ENCODE results near the gene CRHR1. TPM values are rescaled to one million over a fixed set of nuclear protein-coding genes. Genes with fewer than 3 reads are reported as not detected.

Gene CRHR1
- total and polyA plus RNA-seq, 7 donors: 0.33 TPM; not detected in 6

GRCh38 chr17:45818041-45818440 lies 33.9 kb downstream of the CRHR1 start:
- 53 to 66% methylated on average over 6 of the region's 6 CpGs for WGBS, 2 donors
- H3K36me3 ChIP-seq: no peaks in the 10 kb centered on the region
- TF ChIP-seq POLR2A (IDR thresholded peaks at IDR 0.05): no peak
- TF ChIP-seq EP300 (IDR thresholded peaks at IDR 0.05): no peak
- TF ChIP-seq POLR2AphosphoS5 (IDR thresholded peaks at IDR 0.05): no peak
- no peak for TF ChIP-seq CTCF (IDR thresholded peaks at IDR 0.05)
- no peak overlapping the region for H3K27ac ChIP-seq
- no peaks in the 10 kb centered on the region for H3K9me3 ChIP-seq
- peaks cover 0 to 8% (median 0%) of the 10 kb centered on the region in 3 donors for H3K27me3 ChIP-seq
- intact Hi-C loops (cut with DNase I): no loop called here
- no peak for DNase-seq
- no peak overlapping the region for H3K4me3 ChIP-seq
- H3K4me1 ChIP-seq: no peaks in the 10 kb centered on the region

DNA sequence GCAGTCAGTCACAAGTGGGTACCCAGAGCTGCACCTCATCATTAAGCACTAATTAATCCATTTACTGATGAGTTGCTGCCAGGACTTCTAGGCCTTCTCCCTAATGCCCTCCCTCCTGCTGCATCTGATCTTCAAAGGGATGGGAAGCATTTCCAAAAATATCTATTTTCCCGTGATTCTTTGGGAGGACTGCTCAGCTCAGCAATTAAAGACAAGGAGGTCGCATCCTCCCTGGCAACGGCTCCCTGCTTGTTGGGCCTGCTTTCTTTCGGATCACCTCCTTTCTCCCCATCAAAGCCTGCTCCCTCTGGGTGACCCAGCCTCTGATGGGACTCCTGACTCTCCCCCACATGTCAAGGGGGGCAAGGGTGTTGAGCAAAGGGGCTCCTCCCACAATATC lies 34.6 kb downstream of the CRHR1 start:
- WGBS, 2 donors: 59 to 77% methylated on average over 4 of the region's 4 CpGs

GRCh38 chr17:45819632-45820031 lies 35.5 kb downstream of the CRHR1 start:
- intact Hi-C loops (cut with DNase I): no loop called here
- Histone ChIP-seq H3K27ac (no peak overlapping the region), H3K9me3 (no peaks in the 10 kb centered on the region), H3K27me3 (peaks cover 0 to 9% (median 0%) of the 10 kb centered on the region in 3 donors), H3K36me3 (no peaks in the 10 kb centered on the region), H3K4me1 (no peaks in the 10 kb centered on the region), H3K4me3 (no peak overlapping the region)
- DNase-seq: no peak
- WGBS, 2 donors: 75 to 77% methylated on average over 6 of the region's 6 CpGs
- TF ChIP-seq POLR2AphosphoS5 (IDR thresholded peaks at IDR 0.05): no peak
- TF ChIP-seq CTCF (IDR thresholded peaks at IDR 0.05): no peak
- no peak for TF ChIP-seq POLR2A (IDR thresholded peaks at IDR 0.05)
- no peak for TF ChIP-seq EP300 (IDR thresholded peaks at IDR 0.05)

More for the DNA sequence above, 34.6 kb downstream of the CRHR1 start:
- Histone ChIP-seq H3K9me3 (no peaks in the 10 kb centered on the region), H3K27me3 (peaks cover 0 to 6% (median 0%) of the 10 kb centered on the region in 3 donors), H3K36me3 (no peaks in the 10 kb centered on the region), H3K4me1 (no peaks in the 10 kb centered on the region), H3K4me3 (no peak overlapping the region), H3K27ac (no peak overlapping the region)
- intact Hi-C loops (cut with DNase I): no loop called here
- TF ChIP-seq EP300 (IDR thresholded peaks at IDR 0.05): no peak
- no peak for TF ChIP-seq POLR2AphosphoS5 (IDR thresholded peaks at IDR 0.05)
- TF ChIP-seq POLR2A (IDR thresholded peaks at IDR 0.05): no peak
- no peak for TF ChIP-seq CTCF (IDR thresholded peaks at IDR 0.05)
- no peak for DNase-seq

DNA sequence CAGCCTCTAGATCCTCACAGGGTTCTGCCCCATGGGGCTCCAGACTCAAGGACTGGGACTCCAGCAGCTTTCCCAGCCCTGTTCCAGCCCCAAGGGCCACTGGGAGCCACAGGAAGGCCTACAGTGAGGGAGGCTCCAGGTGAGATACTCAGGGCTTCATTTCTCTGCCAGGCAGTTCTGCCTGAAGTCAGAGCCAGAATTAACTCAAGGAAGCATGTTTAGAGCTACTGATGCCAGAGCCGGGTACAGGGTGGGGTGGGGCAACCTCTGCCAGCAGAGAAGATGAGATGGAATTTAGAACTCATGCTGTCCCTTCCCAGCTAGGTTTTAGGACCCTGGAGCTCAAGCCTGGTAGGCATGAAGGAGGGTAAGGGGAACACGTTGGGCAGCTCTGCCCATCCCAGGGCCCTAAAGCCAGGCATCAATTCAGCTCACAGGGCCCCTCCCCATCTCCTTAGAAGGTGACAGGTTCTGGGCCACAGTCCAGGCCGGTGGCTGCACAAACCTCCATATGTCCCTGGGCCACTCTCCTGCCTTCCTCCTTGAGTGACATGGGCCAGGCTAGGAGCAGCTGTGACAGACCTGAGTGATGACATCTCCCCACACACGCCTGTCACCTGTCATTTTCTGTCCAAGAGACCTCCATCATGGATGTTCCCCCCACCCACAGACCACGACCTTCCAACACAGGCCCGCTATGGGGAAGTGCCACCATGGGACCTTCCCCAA lies 36.1 kb downstream of the CRHR1 start:
- no peak overlapping the region for H3K4me3 ChIP-seq
- no peak overlapping the region for H3K27ac ChIP-seq
- intact Hi-C loops (cut with DNase I): no loop called here
- peaks cover 0 to 11% (median 0%) of the 10 kb centered on the region in 3 donors for H3K27me3 ChIP-seq
- no peaks in the 10 kb centered on the region for H3K4me1 ChIP-seq
- H3K36me3 ChIP-seq: no peaks in the 10 kb centered on the region
- no peak for TF ChIP-seq EP300 (IDR thresholded peaks at IDR 0.05)
- TF ChIP-seq POLR2A (IDR thresholded peaks at IDR 0.05): no peak
- no peak for TF ChIP-seq POLR2AphosphoS5 (IDR thresholded peaks at IDR 0.05)
- no peak for TF ChIP-seq CTCF (IDR thresholded peaks at IDR 0.05)
- WGBS, 2 donors: 41 to 58% methylated on average over 6 of the region's 6 CpGs
- H3K9me3 ChIP-seq: no peaks in the 10 kb centered on the region
- no peak for DNase-seq
